ENCODE measurements around the gene COMMD1.
"Not testable (repeated sequence)": the region's sequence is repeated elsewhere in the genome, so short reads cannot be mapped to it uniquely, and the experiment has no call there.

DNA sequence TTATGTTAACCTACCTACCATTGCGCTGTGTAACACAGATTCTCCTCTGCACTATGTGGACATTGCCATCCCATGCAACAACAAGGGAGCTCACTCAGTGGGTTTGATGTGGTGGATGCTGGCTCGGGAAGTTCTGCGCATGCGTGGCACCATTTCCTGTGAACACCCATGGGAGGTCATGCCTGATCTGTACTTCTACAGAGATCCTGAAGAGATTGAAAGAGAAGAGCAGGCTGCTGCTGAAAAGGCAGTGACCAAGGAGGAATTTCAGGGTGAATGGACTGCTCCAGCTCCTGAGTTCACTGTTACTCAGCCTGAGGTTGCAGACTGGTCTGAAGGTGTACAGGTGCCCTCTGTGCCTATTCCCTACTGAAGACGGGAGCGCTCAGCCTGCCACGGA lies 241.3 kb downstream of the COMMD1 start:
- TF ChIP-seq, protein P1, sequence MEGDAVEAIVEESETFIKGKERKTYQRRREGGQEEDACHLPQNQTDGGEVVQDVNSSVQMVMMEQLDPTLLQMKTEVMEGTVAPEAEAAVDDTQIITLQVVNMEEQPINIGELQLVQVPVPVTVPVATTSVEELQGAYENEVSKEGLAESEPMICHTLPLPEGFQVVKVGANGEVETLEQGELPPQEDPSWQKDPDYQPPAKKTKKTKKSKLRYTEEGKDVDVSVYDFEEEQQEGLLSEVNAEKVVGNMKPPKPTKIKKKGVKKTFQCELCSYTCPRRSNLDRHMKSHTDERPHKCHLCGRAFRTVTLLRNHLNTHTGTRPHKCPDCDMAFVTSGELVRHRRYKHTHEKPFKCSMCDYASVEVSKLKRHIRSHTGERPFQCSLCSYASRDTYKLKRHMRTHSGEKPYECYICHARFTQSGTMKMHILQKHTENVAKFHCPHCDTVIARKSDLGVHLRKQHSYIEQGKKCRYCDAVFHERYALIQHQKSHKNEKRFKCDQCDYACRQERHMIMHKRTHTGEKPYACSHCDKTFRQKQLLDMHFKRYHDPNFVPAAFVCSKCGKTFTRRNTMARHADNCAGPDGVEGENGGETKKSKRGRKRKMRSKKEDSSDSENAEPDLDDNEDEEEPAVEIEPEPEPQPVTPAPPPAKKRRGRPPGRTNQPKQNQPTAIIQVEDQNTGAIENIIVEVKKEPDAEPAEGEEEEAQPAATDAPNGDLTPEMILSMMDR (IDR thresholded peaks at IDR 0.05; ENCODE audit: low read length) = not testable (repeated sequence)
- not testable (repeated sequence) for TF ChIP-seq EZH2phosphoT487 (IDR thresholded peaks at IDR 0.05; ENCODE audit: low read length); EZH2 (optimal IDR thresholded peaks at IDR 0.05; ENCODE audit: low read depth, low read length)
